Measurements from ENCODE around the gene DDTL.

Gene DDTL

GRCh38 chr22:24007253-24008021 lies 40.7 kb downstream of the DDTL start:
- no peak for DNase-seq

GRCh38 chr22:24008022-24008283 lies 41.3 kb downstream of the DDTL start:
- DNase-seq: no peak

GRCh38 chr22:24008381-24009226 lies 41.9 kb downstream of the DDTL start:
- no peak for DNase-seq

- no peak for DNase-seq
Measured at GRCh38 chr22:24009227-24010017, 42.7 kb downstream of the DDTL start.

- no peak for DNase-seq
Measured at GRCh38 chr22:24010018-24010391, 43.3 kb downstream of the DDTL start.

GRCh38 chr22:24011735-24012068 lies 45.0 kb downstream of the DDTL start:
- no peak for DNase-seq

GRCh38 chr22:24016156-24016555 lies 49.5 kb downstream of the DDTL start:
- no peak for DNase-seq

- no peak for DNase-seq
Measured at GRCh38 chr22:24021304-24021703, 54.6 kb downstream of the DDTL start.
